Gastrocnemius medialis (tissue), 4 donors: ENCODE measurements around the gene GRIP2.

Experiments used
- POLR2A ChIP-seq, 2 donors: fragments of 450-650 bp; IDR thresholded peaks; one replicate each; pipeline ENCODE4 v1.6.1; 2017; ENCODE audit warnings: antibody characterized with exemption in 2 of 2, mild to moderate bottlenecking in 2 of 2, moderate library complexity in 2 of 2
- TF ChIP-seq, protein P1 (sequence below), 5 experiments: fragments of 450-650 bp in 3 of 5; fragments of 200-600 bp in 2 of 5; sonication (generic) in 2 of 5; IDR thresholded peaks in 4 of 5; conservative IDR thresholded peaks in 1 of 5; 1 replicate in 4 of 5; 2 replicates in 1 of 5; pipeline ENCODE4 v1.5.1; 2016 to 2019; ENCODE audit warnings: antibody characterized with exemption in 5 of 5, mild to moderate bottlenecking in 3 of 5, moderate library complexity in 3 of 5

- TF ChIP-seq, protein P1, sequence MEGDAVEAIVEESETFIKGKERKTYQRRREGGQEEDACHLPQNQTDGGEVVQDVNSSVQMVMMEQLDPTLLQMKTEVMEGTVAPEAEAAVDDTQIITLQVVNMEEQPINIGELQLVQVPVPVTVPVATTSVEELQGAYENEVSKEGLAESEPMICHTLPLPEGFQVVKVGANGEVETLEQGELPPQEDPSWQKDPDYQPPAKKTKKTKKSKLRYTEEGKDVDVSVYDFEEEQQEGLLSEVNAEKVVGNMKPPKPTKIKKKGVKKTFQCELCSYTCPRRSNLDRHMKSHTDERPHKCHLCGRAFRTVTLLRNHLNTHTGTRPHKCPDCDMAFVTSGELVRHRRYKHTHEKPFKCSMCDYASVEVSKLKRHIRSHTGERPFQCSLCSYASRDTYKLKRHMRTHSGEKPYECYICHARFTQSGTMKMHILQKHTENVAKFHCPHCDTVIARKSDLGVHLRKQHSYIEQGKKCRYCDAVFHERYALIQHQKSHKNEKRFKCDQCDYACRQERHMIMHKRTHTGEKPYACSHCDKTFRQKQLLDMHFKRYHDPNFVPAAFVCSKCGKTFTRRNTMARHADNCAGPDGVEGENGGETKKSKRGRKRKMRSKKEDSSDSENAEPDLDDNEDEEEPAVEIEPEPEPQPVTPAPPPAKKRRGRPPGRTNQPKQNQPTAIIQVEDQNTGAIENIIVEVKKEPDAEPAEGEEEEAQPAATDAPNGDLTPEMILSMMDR (IDR thresholded peaks at IDR 0.05 in 4 of 5, conservative IDR thresholded peaks at IDR 0.05 in 1 of 5) = no peak
- no peak for TF ChIP-seq POLR2A (IDR thresholded peaks at IDR 0.05)
Measured at GRCh38 chr3:14588425-14589112, 48.4 kb upstream of the GRIP2 start.
